A549 (cell line): Measurements from ENCODE around the gene ARPP19. TPM values are rescaled to one million over a fixed set of nuclear protein-coding genes. Genes with fewer than 3 reads are reported as not detected.

ENCODE experiments used
- ATAC-seq, 2 experiments: fragments of 200-7000 bp in 1 of 2; fragments of >200 bp in 1 of 2; cut with Nextera tagmentation in 1 of 2; cut with Tn5 transposase in 1 of 2; 3 replicates each; pipeline versions ENCODE4 v1.8.0 to v1.9.1; 2018 to 2020; ENCODE audit warnings: mild to moderate bottlenecking in 1 of 2, moderate library complexity in 1 of 2
- CTCF ChIA-PET: fragments of 300-600 bp; sonication (Branson Sonifier 250); formaldehyde crosslinking; extraction: SDS; loops from one replicate; lab custom pipeline; 2021; ENCODE audit warnings: antibody characterized with exemption, inconsistent platforms; lab: Yijun Ruan, JAX
- POLR2A ChIA-PET: fragments of 350-600 bp; formaldehyde crosslinking; extraction: SDS; loops from one replicate; lab custom pipeline; 2021; ENCODE audit warnings: antibody characterized with exemption, inconsistent platforms; lab: Yijun Ruan, JAX
- DNase-seq, 2 experiments: peaks; one replicate each; pipeline versions ENCODE4 v3.0.0 to v3.0.0-alpha.2; 2011 to 2016; ENCODE audit warnings: low read depth in 1 of 2, low spot score in 1 of 2
- FAIRE-seq: peaks from 2 replicates; lab custom pipeline; 2011; peaks lifted over from hg19 to GRCh38; lab: Jason Lieb, UNC
- H3K27ac ChIP-seq, 2 experiments: fragments of >200 bp; sonication (Bioruptor Twin); formaldehyde crosslinking; 3 replicates each; pipeline ENCODE4 v1.5.1; 2016 to 2017
- H3K4me1 ChIP-seq: fragments of >200 bp; sonication (Bioruptor Twin); formaldehyde crosslinking; 3 replicates; pipeline ENCODE4 v1.6.1; 2016
- H3K4me2 ChIP-seq: fragments of >200 bp; sonication (Bioruptor Twin); formaldehyde crosslinking; 3 replicates; pipeline ENCODE4 v1.6.1; 2016
- H3K4me3 ChIP-seq: fragments of >200 bp; sonication (Bioruptor Twin); formaldehyde crosslinking; 3 replicates; pipeline ENCODE4 v1.5.1; 2016
- H3K9me3 ChIP-seq: fragments of >200 bp; sonication (Bioruptor Twin); formaldehyde crosslinking; 3 replicates; pipeline ENCODE4 v1.6.1; 2016
- BHLHE40 ChIP-seq: IDR thresholded peaks from 2 replicates; pipeline ENCODE4 v1.6.1; 2012; ENCODE audit warnings: low read depth, low read length, inconsistent platforms
- CBX2 ChIP-seq: fragments of 200-600 bp; sonication (generic); IDR thresholded peaks from 2 replicates; pipeline ENCODE4 v1.6.1; 2016; ENCODE audit warnings: low read depth, mild to moderate bottlenecking, borderline replicate concordance
- EHF ChIP-seq: fragments of 250-450 bp; sonication (Bioruptor Pico); IDR thresholded peaks from 2 replicates; pipeline ENCODE4 v1.5.0; 2020; ENCODE audit warnings: mild to moderate bottlenecking
- EP300 ChIP-seq, 2 experiments: fragments of >200 bp; sonication (Bioruptor Twin); formaldehyde crosslinking; IDR thresholded peaks; 2 replicates in 1 of 2; 3 replicates in 1 of 2; pipeline ENCODE4 v1.6.1; 2016 to 2017
- ESRRA ChIP-seq: fragments of 150-350 bp; IDR thresholded peaks from 2 replicates; pipeline ENCODE4 v1.6.1; 2014; ENCODE audit warnings: mild to moderate bottlenecking, low read length, borderline replicate concordance
- GATA3 ChIP-seq: IDR thresholded peaks from 2 replicates; pipeline ENCODE4 v1.6.1; 2012; ENCODE audit warnings: borderline replicate concordance
- HDAC2 ChIP-seq: fragments of 200-600 bp; sonication (generic); IDR thresholded peaks from 2 replicates; pipeline ENCODE4 v1.6.1; 2016
- HMGXB4 ChIP-seq: fragments of 250-450 bp; sonication (Bioruptor Pico); IDR thresholded peaks from 2 replicates; pipeline ENCODE4 v1.5.0; 2021; ENCODE audit warnings: mild to moderate bottlenecking, moderate library complexity, borderline replicate concordance
- HOXA7 ChIP-seq: fragments of 250-450 bp; sonication (Bioruptor Pico); IDR thresholded peaks from 2 replicates; pipeline ENCODE4 v1.5.0; 2020; ENCODE audit warnings: mild to moderate bottlenecking, moderate library complexity
- HOXB5 ChIP-seq: fragments of 250-450 bp; sonication (Bioruptor Pico); IDR thresholded peaks from 2 replicates; pipeline ENCODE4 v1.5.0; 2020; ENCODE audit warnings: mild to moderate bottlenecking, moderate library complexity
- JUNB ChIP-seq: fragments of >200 bp; sonication (Bioruptor Twin); formaldehyde crosslinking; IDR thresholded peaks from 2 replicates; pipeline ENCODE4 v1.6.1; 2016
- KDM1A ChIP-seq: fragments of 200-600 bp; sonication (generic); IDR thresholded peaks from 2 replicates; pipeline ENCODE4 v1.6.1; 2016; ENCODE audit warnings: low read depth, mild to moderate bottlenecking
- MAFK ChIP-seq: fragments of 450-650 bp; IDR thresholded peaks from 2 replicates; pipeline ENCODE4 v1.6.1; 2014; ENCODE audit not compliant: partially characterized antibody
- MAZ ChIP-seq: fragments of 150-350 bp; IDR thresholded peaks from 2 replicates; pipeline ENCODE4 v1.6.1; 2014; ENCODE audit warnings: antibody characterized with exemption, low read depth, low read length, borderline replicate concordance
- NFE2L2 ChIP-seq: fragments of 150-350 bp; conservative IDR thresholded peaks from 2 replicates; pipeline ENCODE4 v1.6.1; 2014; ENCODE audit warnings: low read length
- NR3C1 ChIP-seq: fragments of >200 bp; sonication (Bioruptor Twin); formaldehyde crosslinking; IDR thresholded peaks from 3 replicates; pipeline ENCODE4 v1.6.1; 2017
- POLR2A ChIP-seq: IDR thresholded peaks from 2 replicates; pipeline ENCODE4 v1.6.1; 2012; ENCODE audit warnings: mild to moderate bottlenecking, low read length
- POLR2AphosphoS2 ChIP-seq: conservative IDR thresholded peaks from 2 replicates; pipeline ENCODE4 v1.6.1; 2012; ENCODE audit warnings: low read length, improper control_type of control experiment, inconsistent platforms
- RAD21 ChIP-seq, 2 experiments: fragments of >200 bp in 1 of 2; sonication (Bioruptor Twin) in 1 of 2; formaldehyde crosslinking in 1 of 2; IDR thresholded peaks in 1 of 2; conservative IDR thresholded peaks in 1 of 2; 2 replicates in 1 of 2; 3 replicates in 1 of 2; pipeline ENCODE4 v1.6.1; 2012 to 2018; ENCODE audit warnings: inconsistent platforms in 1 of 2
- RFX5 ChIP-seq: fragments of 450-650 bp; IDR thresholded peaks from 2 replicates; pipeline ENCODE4 v1.7.1; 2014; ENCODE audit warnings: antibody characterized with exemption, mild to moderate bottlenecking, moderate library complexity
- SREBF2 ChIP-seq: fragments of 450-650 bp; IDR thresholded peaks from 2 replicates; pipeline ENCODE4 v1.6.1; 2014; ENCODE audit warnings: mild to moderate bottlenecking, moderate library complexity
- TFCP2L1 ChIP-seq: fragments of 250-450 bp; sonication (Bioruptor Pico); IDR thresholded peaks from 2 replicates; pipeline ENCODE4 v1.5.0; 2021; ENCODE audit warnings: mild to moderate bottlenecking
- TP53 ChIP-seq: fragments of 250-450 bp; sonication (Bioruptor Pico); IDR thresholded peaks from 2 replicates; pipeline ENCODE4 v1.5.0; 2021; ENCODE audit warnings: mild to moderate bottlenecking, moderate library complexity
- ZSCAN20 ChIP-seq: fragments of 250-450 bp; sonication (Bioruptor Pico); IDR thresholded peaks from 2 replicates; pipeline ENCODE4 v1.8.0; 2022; ENCODE audit warnings: mild to moderate bottlenecking, moderate library complexity
- WGBS: methylation state at CpG from one replicate; pipeline ENCODE4 v1.1.6; 2017; ENCODE audit errors: missing lambda C conversion rate; 5-methylcytosine and 5-hydroxymethylcytosine counted together
- polyA plus RNA-seq, 4 experiments: library from polyadenylated mRNA; depleted of rRNA in 3 of 4; stranded (reverse); fragments of >200 nt; fragmentation: RNase III in 1 of 4; extraction: RNeasy Plus Mini Kit Qiagen cat#74134 plus additional on column Dnase treatment in 1 of 4; gene quantifications; 2 replicates in 3 of 4; 3 replicates in 1 of 4; pipeline ENCODE4 v1.2.3, GENCODE V29; 2011 to 2017
- TF ChIP-seq, protein P1 (sequence below): fragments of 450-650 bp; IDR thresholded peaks from 2 replicates; pipeline ENCODE4 v1.6.1; 2014; ENCODE audit warnings: antibody characterized with exemption
- TF ChIP-seq, protein P2 (sequence below): fragments of >200 bp; sonication (Bioruptor Twin); formaldehyde crosslinking; IDR thresholded peaks from 2 replicates; pipeline ENCODE4 v1.6.1; 2016
- TF ChIP-seq, protein P3 (sequence below): fragments of 250-450 bp; sonication (Bioruptor Pico); IDR thresholded peaks from 2 replicates; pipeline ENCODE4 v1.5.0; 2020; ENCODE audit warnings: low read depth, mild to moderate bottlenecking, moderate library complexity
- TF ChIP-seq, protein P4 (sequence below): IDR thresholded peaks from 2 replicates; pipeline ENCODE4 v1.6.1; 2012

The ARPP19 gene
- polyA plus RNA-seq, 2 of the 4 experiments (the other 2 are of a cell fraction): 102 to 192 TPM

GRCh38 chr15:52520421-52520820, 48.4 kb downstream of the ARPP19 start:
- no peaks in the 10 kb centered on the region for H3K9me3 ChIP-seq
- H3K4me3 ChIP-seq: no peak overlapping the region
- H3K27ac ChIP-seq: no peak overlapping the region
- no peak for TF ChIP-seq HDAC2
- TF ChIP-seq, protein P1, sequence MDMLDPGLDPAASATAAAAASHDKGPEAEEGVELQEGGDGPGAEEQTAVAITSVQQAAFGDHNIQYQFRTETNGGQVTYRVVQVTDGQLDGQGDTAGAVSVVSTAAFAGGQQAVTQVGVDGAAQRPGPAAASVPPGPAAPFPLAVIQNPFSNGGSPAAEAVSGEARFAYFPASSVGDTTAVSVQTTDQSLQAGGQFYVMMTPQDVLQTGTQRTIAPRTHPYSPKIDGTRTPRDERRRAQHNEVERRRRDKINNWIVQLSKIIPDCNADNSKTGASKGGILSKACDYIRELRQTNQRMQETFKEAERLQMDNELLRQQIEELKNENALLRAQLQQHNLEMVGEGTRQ: no peak; the same call in 1 of the 2 replicates
- TF ChIP-seq BHLHE40: no peak
- TF ChIP-seq RAD21 (conservative IDR thresholded peaks at IDR 0.05 in 1 of 2, IDR thresholded peaks at IDR 0.05 in 1 of 2): no peak
- TF ChIP-seq SREBF2: no peak
- TF ChIP-seq EP300 (IDR thresholded peaks at IDR 0.05): no peak
- no peak for TF ChIP-seq MAZ
- TF ChIP-seq NFE2L2: no peak
- TF ChIP-seq GATA3: no peak
- TF ChIP-seq, protein P2, sequence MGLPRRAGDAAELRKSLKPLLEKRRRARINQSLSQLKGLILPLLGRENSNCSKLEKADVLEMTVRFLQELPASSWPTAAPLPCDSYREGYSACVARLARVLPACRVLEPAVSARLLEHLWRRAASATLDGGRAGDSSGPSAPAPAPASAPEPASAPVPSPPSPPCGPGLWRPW: no peak
- TF ChIP-seq JUNB: no peak
- no peak for TF ChIP-seq RFX5
- TF ChIP-seq TFCP2L1 (CRISPR knock-in tag): no peak
- TF ChIP-seq TP53: no peak
- no peak for TF ChIP-seq ZSCAN20 (CRISPR knock-in tag)
- TF ChIP-seq MAFK: no peak
- TF ChIP-seq POLR2A: no peak
- TF ChIP-seq POLR2AphosphoS2: no peak
- H3K4me1 ChIP-seq: peaks cover 9% of the 10 kb centered on the region; the same call in 2 of the 3 replicates
- DNase-seq (no peak), ATAC-seq (no peak), FAIRE-seq (no peak)
- ChIA-PET POLR2A (no interaction called here), CTCF (interaction anchor here (0.6 to 1.3 kb wide), 2 partner anchors 194 to 263 kb away, joined by 3 read pairs; no protein-coding TSS in a partner anchor)
- no peak overlapping the region for H3K4me2 ChIP-seq

- no peak for DNase-seq
- 72% methylated on average over 8 of the region's 8 CpGs for WGBS
- CTCF ChIA-PET: interaction anchor here (1.2 kb wide), 1 partner anchor 264 kb away, joined by 3 read pairs; no protein-coding TSS in a partner anchor
- no peak for TF ChIP-seq HMGXB4 (CRISPR knock-in tag)
- TF ChIP-seq, all 56 proteins: peak for 0
- no peak overlapping the region for H3K4me3 ChIP-seq
- no peak overlapping the region for H3K27ac ChIP-seq
- no peak overlapping the region for H3K4me2 ChIP-seq
- FAIRE-seq: peak; percentile 88
- H3K4me1 ChIP-seq: peaks cover 9% of the 10 kb centered on the region; the same call in 2 of the 3 replicates
- POLR2A ChIA-PET: interaction anchor here (0.5 kb wide), 1 partner anchor 258 kb away, joined by 3 read pairs; no protein-coding TSS in a partner anchor
- no peak for ATAC-seq
- H3K9me3 ChIP-seq: no peaks in the 10 kb centered on the region
Observed at GRCh38 chr15:52518487-52519371, 50.1 kb downstream of the ARPP19 start.

DNA sequence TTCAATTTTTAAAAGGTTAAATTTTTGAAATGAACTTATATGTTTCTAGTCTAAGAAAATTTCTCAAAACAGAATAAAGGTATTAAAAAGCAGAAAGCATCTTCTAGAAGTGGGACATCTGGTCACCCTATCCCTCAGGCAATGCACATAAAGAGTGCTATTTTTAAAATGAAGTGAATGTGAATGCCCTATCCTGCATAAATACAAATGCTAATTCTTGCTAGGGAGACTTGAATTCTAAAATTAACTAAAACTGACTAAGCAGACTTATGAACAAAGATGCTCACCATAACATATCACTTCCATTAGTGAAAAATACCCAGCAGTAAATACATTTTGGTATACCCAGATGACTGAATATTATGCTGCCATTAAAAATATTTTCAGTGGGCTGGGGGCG, 51.8 kb downstream of the ARPP19 start:
- Histone ChIP-seq H3K9me3 (no peaks in the 10 kb centered on the region), H3K4me3 (no peak overlapping the region), H3K4me2 (no peak overlapping the region), H3K27ac (no peak overlapping the region), H3K4me1 (0 out of 3 replicates have a peak, but pooled peaks cover 3% of the 10 kb centered on the region)
- no peak for TF ChIP-seq TP53
- no peak for TF ChIP-seq EHF
- no peak for TF ChIP-seq KDM1A
- no peak for TF ChIP-seq RFX5
- TF ChIP-seq CBX2: no peak
- TF ChIP-seq NR3C1: no peak
- TF ChIP-seq RAD21 (conservative IDR thresholded peaks at IDR 0.05 in 1 of 2, IDR thresholded peaks at IDR 0.05 in 1 of 2): no peak
- TF ChIP-seq HOXB5 (CRISPR knock-in tag): no peak
- TF ChIP-seq ESRRA: no peak
- no peak for TF ChIP-seq POLR2A
- no peak for TF ChIP-seq POLR2AphosphoS2
- TF ChIP-seq, protein P3, sequence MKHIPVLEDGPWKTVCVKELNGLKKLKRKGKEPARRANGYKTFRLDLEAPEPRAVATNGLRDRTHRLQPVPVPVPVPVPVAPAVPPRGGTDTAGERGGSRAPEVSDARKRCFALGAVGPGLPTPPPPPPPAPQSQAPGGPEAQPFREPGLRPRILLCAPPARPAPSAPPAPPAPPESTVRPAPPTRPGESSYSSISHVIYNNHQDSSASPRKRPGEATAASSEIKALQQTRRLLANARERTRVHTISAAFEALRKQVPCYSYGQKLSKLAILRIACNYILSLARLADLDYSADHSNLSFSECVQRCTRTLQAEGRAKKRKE (CRISPR knock-in tag): no peak
- TF ChIP-seq, protein P4, sequence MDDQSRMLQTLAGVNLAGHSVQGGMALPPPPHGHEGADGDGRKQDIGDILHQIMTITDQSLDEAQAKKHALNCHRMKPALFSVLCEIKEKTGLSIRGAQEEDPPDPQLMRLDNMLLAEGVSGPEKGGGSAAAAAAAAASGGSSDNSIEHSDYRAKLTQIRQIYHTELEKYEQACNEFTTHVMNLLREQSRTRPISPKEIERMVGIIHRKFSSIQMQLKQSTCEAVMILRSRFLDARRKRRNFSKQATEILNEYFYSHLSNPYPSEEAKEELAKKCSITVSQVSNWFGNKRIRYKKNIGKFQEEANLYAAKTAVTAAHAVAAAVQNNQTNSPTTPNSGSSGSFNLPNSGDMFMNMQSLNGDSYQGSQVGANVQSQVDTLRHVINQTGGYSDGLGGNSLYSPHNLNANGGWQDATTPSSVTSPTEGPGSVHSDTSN: no peak
- TF ChIP-seq HOXA7 (CRISPR knock-in tag): no peak
- DNase-seq (no peak), ATAC-seq (no peak), FAIRE-seq (no peak)
- CTCF ChIA-PET: interaction anchor here (0.8 kb wide), 1 partner anchor 19 kb away, joined by 3 read pairs; no protein-coding TSS in a partner anchor
- WGBS: 87% methylated on average over 1 of the region's 1 CpG
- POLR2A ChIA-PET: no interaction called here
